Naive B cell (primary cell): ENCODE measurements around the gene LRRC74B. TPM values are rescaled to one million over a fixed set of nuclear protein-coding genes. Genes with fewer than 3 reads are reported as not detected.

Source experiments
- ATAC-seq, 2 donors: fragments of 150-1000 bp; cut with Tn5 transposase; 2 replicates each; pipeline ENCODE4 v1.10.0; 2021; ENCODE audit warnings: low read depth in 2 of 2, mild to moderate bottlenecking in 2 of 2, moderate library complexity in 2 of 2
- DNase-seq: peaks from one replicate; pipeline ENCODE4 v3.0.0; 2022
- H3K27ac Mint-ChIP-seq, 6 donors: one replicate each; pipeline ENCODE4 v1.8.0; 2020 to 2022; ENCODE audit warnings: mild to moderate bottlenecking in 6 of 6, mixed read lengths in 6 of 6, moderate library complexity in 5 of 6, inconsistent platforms in 2 of 6
- H3K27me3 Mint-ChIP-seq, 3 donors: one replicate each; pipeline ENCODE4 v1.8.0; 2021 to 2022; ENCODE audit warnings: mixed read lengths in 3 of 3, mild to moderate bottlenecking in 1 of 3
- H3K36me3 Mint-ChIP-seq, 2 donors: one replicate each; pipeline ENCODE4 v1.8.0; 2020 to 2022; ENCODE audit warnings: mixed read lengths in 2 of 2, inconsistent platforms in 1 of 2, mild to moderate bottlenecking in 1 of 2
- H3K4me1 Mint-ChIP-seq, 3 donors: one replicate each; pipeline ENCODE4 v1.8.0; 2020 to 2022; ENCODE audit warnings: mixed read lengths in 3 of 3, inconsistent platforms in 1 of 3, mild to moderate bottlenecking in 1 of 3, moderate library complexity in 1 of 3
- H3K4me3 Mint-ChIP-seq, 8 donors: one replicate each; pipeline ENCODE4 v1.8.0; 2020 to 2022; ENCODE audit warnings: mild to moderate bottlenecking in 8 of 8, mixed read lengths in 8 of 8, moderate library complexity in 8 of 8, inconsistent platforms in 2 of 8
- H3K9me3 Mint-ChIP-seq, 7 donors: one replicate each; pipeline ENCODE4 v1.8.0; 2020 to 2022; ENCODE audit warnings: mixed read lengths in 7 of 7, mild to moderate bottlenecking in 5 of 7, inconsistent platforms in 2 of 7, moderate library complexity in 1 of 7
- polyA plus RNA-seq, 6 donors: library from polyadenylated mRNA; unstranded; fragments of 300-500 nt; fragmentation: Illumina TruSeq; gene quantifications; one replicate each; pipeline ENCODE4 v1.2.3, GENCODE V29; 2021; ENCODE audit warnings: low read depth in 6 of 6

LRRC74B gene
- polyA plus RNA-seq, 6 donors from 2014 or later: not detected

GRCh38 chr22:21104126-21104691 is 58.5 kb downstream of the LRRC74B start:
- Mint-ChIP-seq H3K36me3 (no peaks in the 10 kb centered on the region), H3K4me3 (no peak overlapping the region), H3K9me3 (no peaks in the 10 kb centered on the region), H3K27ac (no peak overlapping the region), H3K27me3 (peaks cover 17 to 56% (median 46%) of the 10 kb centered on the region in 3 donors), H3K4me1 (peaks cover 8 to 9% (median 9%) of the 10 kb centered on the region in 3 donors)
- DNase-seq (no peak), ATAC-seq (no peak)

GRCh38 chr22:21105294-21105693 is 59.5 kb downstream of the LRRC74B start:
- no peak for ATAC-seq
- H3K27me3 Mint-ChIP-seq: peaks cover 17 to 45% (median 42%) of the 10 kb centered on the region in 3 donors
- H3K4me1 Mint-ChIP-seq: peaks cover 8 to 9% (median 9%) of the 10 kb centered on the region in 3 donors
- no peaks in the 10 kb centered on the region for H3K36me3 Mint-ChIP-seq
- no peaks in the 10 kb centered on the region for H3K9me3 Mint-ChIP-seq
- no peak for DNase-seq
- no peak overlapping the region for H3K4me3 Mint-ChIP-seq
- H3K27ac Mint-ChIP-seq: peak overlapping the region in 1 of 6 donors; percentile 16

GRCh38 chr22:21106000-21106399 is 60.3 kb downstream of the LRRC74B start:
- H3K27me3 Mint-ChIP-seq: peaks cover 17 to 40% (median 37%) of the 10 kb centered on the region in 3 donors
- H3K27ac Mint-ChIP-seq: no peak overlapping the region
- no peaks in the 10 kb centered on the region for H3K9me3 Mint-ChIP-seq
- no peak overlapping the region for H3K4me3 Mint-ChIP-seq
- H3K4me1 Mint-ChIP-seq: peaks cover 8 to 9% (median 9%) of the 10 kb centered on the region in 3 donors
- no peaks in the 10 kb centered on the region for H3K36me3 Mint-ChIP-seq
- no peak for ATAC-seq
- DNase-seq: no peak

- DNase-seq (no peak), ATAC-seq (no peak)
- no peaks in the 10 kb centered on the region for H3K36me3 Mint-ChIP-seq
- H3K27me3 Mint-ChIP-seq: peaks cover 14 to 26% (median 24%) of the 10 kb centered on the region in 3 donors
- no peak overlapping the region for H3K27ac Mint-ChIP-seq
- no peaks in the 10 kb centered on the region for H3K9me3 Mint-ChIP-seq
- H3K4me3 Mint-ChIP-seq: no peak overlapping the region
- H3K4me1 Mint-ChIP-seq: no peaks in the 10 kb centered on the region
Measured at GRCh38 chr22:21108379-21109115, 62.8 kb downstream of the LRRC74B start.

Other genes with a start within 250 kb of the LRRC74B start
- gene PI4KA, start 187.1 kb upstream of the LRRC74B start, polyA plus RNA-seq: 10 to 100 TPM; 25.6 to 68.3 (median 39.3) TPM
- 10 to 100 TPM; 15.1 to 24.1 (median 17.1) TPM for gene SNAP29, start 186.9 kb upstream of the LRRC74B start, polyA plus RNA-seq
- gene CRKL, start 128.5 kb upstream of the LRRC74B start, polyA plus RNA-seq: 10 to 100 TPM; 42.6 to 60.7 (median 50.0) TPM
- under 1 TPM in 2 of 6 donors, not detected in 4; 0.26 to 0.82 TPM for gene AIFM3, start 78.7 kb upstream of the LRRC74B start, polyA plus RNA-seq
- gene LZTR1, start 63.6 kb upstream of the LRRC74B start, polyA plus RNA-seq: 10 to 100 TPM in 2 of 6 donors, 1 to 10 TPM in 4; 3.6 to 15.0 (median 9.3) TPM
- 10 to 100 TPM; 36.6 to 43.6 (median 40.9) TPM for gene THAP7, start 43.8 kb upstream of the LRRC74B start, polyA plus RNA-seq
- gene P2RX6, start 30.8 kb upstream of the LRRC74B start, polyA plus RNA-seq: under 1 TPM in 1 of 6 donors, not detected in 5; 0.44 TPM
- gene SLC7A4, start 13.4 kb upstream of the LRRC74B start, polyA plus RNA-seq: not detected